GM12873 (cell line): ENCODE measurements around the gene RBPJL.

Source experiments
- TF ChIP-seq, protein P1 (sequence below): IDR thresholded peaks from 2 replicates; pipeline ENCODE4 v1.5.1; 2012; ENCODE audit warnings: low read depth, mild to moderate bottlenecking, moderate library complexity, low read length, control low read depth; ENCODE audit not compliant: insufficient read depth; ENCODE audit errors: missing control alignments

Gene RBPJL, protein sequence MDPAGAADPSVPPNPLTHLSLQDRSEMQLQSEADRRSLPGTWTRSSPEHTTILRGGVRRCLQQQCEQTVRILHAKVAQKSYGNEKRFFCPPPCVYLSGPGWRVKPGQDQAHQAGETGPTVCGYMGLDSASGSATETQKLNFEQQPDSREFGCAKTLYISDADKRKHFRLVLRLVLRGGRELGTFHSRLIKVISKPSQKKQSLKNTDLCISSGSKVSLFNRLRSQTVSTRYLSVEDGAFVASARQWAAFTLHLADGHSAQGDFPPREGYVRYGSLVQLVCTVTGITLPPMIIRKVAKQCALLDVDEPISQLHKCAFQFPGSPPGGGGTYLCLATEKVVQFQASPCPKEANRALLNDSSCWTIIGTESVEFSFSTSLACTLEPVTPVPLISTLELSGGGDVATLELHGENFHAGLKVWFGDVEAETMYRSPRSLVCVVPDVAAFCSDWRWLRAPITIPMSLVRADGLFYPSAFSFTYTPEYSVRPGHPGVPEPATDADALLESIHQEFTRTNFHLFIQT

DNA sequence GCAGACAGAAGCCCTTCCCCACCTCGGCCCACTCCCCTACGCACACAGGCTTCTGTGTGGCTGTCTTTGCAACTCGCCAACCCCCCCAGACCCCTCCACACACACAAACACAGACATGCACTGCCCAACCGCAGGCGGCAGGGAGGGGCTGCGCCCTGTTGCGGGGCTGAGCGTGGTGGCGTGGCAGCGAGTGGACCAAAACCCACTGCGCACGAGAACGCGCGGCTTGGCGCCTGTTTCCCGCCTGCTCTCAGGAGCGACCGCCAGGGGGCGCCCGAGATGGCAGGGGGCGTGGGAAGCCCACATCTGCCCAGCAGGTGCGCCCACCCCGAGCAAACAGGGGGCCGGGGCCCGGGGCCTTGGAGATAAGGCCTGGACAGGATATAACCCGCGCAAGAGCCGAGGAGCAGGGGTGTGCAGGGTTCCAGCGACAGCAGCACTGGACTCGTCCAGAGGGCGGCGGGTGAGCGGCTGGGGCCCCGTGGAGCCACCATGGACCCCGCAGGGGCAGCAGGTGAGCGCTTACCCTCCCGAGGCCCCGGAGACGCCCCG lies at the start of gene RBPJL:
RBPJL (plus strand) TSS at position 410 of the 552 bp plus-strand sequence; CDS start at position 493, 83 bp downstream.
- TF ChIP-seq, protein P1, sequence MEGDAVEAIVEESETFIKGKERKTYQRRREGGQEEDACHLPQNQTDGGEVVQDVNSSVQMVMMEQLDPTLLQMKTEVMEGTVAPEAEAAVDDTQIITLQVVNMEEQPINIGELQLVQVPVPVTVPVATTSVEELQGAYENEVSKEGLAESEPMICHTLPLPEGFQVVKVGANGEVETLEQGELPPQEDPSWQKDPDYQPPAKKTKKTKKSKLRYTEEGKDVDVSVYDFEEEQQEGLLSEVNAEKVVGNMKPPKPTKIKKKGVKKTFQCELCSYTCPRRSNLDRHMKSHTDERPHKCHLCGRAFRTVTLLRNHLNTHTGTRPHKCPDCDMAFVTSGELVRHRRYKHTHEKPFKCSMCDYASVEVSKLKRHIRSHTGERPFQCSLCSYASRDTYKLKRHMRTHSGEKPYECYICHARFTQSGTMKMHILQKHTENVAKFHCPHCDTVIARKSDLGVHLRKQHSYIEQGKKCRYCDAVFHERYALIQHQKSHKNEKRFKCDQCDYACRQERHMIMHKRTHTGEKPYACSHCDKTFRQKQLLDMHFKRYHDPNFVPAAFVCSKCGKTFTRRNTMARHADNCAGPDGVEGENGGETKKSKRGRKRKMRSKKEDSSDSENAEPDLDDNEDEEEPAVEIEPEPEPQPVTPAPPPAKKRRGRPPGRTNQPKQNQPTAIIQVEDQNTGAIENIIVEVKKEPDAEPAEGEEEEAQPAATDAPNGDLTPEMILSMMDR: peak; percentile 80

DNA sequence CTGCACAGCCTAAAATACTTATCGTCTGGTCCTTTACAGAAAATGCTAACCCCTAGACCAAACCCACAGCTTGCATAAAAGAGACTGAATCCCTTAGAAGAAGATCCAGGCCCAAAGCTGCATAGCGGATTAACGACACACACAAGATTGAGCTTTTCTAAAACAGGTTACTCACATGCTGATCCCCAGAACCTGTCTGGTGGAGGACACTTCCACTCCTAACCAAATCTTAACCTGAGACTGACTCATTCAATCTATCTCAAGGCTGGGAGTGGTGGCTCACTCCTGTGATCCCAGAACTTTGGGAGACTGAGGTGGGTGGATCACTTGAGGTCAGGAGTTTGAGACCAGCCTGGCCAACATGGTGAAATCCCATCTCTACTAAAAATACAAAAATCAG lies 49.5 kb upstream of the RBPJL start:
- TF ChIP-seq, protein P1: no peak

DNA sequence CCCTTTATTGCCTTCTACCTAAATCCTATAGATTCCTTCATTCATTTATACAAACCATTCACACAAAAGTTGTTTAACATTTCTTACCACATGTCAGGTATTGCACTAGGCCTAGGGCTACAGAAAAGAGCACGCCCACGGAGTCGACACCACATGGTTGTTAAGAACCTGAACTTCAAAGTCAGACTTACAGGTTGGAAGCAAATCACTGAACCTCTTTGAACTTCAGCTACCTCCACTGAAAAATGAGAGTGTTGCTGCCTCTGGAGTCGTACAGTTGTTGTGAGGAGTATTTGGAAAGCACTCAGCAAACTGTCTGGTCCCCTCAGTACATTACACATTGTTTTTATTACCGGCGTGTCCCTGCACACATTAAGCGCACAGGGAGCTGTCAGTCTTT lies 48.9 kb upstream of the RBPJL start:
- TF ChIP-seq, protein P1: no peak

DNA sequence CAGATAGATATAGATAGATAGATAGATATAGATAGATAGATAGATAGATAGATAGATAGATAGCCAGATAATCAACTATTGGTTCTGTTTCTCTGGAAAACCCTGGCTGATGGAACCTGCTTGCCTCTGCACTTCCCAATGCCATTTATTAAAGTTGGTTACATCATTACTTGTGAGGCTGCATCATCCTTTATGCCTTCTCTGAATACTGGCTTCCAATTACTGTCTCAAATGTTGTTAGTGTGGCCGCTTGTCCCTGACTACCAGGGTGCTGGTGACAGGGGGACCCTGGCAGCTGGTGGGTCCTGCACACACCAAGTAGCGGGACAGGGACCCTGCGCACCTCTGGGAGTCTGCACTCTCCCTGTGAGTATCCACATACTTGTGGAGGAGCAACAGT lies 48.4 kb upstream of the RBPJL start:
- TF ChIP-seq, protein P1: no peak

DNA sequence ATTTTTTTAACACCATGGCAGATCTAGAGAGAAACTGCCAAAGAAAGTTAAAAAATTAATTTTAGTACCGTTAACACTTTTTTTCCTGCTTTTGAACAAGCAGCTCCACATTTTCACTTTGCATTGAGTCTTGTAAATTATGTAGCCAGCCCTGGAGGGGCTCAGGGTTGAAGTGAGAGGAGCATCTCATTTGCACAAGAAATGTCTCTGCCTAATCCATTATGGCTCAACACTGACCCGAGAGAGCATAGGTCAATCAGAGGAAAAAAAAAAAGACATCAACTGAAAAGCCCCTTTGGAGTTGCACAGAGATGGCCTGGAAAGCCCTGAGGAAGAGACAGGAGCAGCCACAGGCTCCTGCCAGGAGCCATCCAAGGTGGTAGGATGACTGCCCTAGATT lies 48.0 kb upstream of the RBPJL start:
- TF ChIP-seq, protein P1: no peak

DNA sequence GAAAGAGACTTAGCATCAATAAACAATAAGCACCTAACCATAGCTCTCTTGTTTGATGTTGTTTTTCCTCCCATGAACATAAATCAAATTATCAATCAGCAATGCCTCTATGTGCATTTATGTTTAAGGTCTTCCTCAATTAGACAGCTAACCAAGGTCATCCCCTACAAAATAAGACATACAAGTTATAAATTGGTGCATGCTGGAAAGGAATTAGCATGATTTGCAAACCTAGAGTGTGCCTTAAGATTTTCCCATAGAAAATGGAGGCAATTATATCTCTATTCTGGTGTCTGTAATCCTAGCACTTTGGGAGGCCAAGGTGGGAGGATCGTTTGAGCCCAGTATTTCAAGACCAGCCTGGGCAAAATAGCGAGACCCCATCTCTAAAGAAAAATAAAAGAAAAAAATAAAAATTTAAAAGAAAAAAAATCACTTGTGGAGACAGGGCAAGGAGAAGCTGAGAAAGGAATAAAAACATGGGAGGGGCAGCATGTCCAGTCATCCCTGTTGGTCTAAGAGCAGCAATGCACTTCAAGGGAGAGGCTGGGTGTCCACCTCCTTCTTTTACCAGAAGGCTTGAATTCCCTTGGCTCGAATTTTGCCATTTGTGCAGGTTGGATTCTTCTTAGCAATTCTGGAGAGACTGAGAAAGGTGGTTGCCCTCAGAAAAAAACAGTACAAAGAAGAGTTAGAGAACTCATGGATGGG lies 42.9 kb upstream of the RBPJL start:
- TF ChIP-seq, protein P1: no peak

DNA sequence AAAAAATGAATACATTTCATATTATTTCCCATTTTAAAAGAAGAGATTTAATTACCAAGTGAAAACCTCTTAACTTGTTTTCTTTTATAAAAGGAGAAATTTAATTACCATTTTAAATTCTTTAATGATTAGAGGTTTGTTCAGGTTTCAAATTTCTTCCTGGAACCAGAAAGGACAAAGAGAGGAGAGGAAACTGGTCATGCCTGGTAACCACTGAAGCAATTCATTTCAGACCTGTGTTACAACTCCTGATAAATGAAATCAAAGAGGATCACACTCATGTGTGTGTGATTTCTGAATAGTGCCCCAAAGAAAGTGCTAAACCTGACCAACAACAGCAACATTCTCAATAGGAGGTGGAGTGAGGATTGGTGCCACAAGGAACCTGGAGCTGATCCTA lies 39.7 kb upstream of the RBPJL start:
- TF ChIP-seq, protein P1: no peak
